OCI-LY3 (cell line): Measurements from ENCODE around the gene ALKBH1.

Experiments
- EZH2phosphoT487 ChIP-seq: fragments of 200-600 bp; shearing (Covaris generic); IDR thresholded peaks from 2 replicates; pipeline ENCODE4 v1.6.1; 2018; ENCODE audit warnings: antibody characterized with exemption, mixed run types, low read depth
- TF ChIP-seq, protein P1 (sequence below): fragments of 200-600, 300-600 bp; sonication (generic); IDR thresholded peaks from 2 replicates; pipeline ENCODE4 v1.5.1; 2014; ENCODE audit warnings: antibody characterized with exemption, low read length, low read depth

DNA sequence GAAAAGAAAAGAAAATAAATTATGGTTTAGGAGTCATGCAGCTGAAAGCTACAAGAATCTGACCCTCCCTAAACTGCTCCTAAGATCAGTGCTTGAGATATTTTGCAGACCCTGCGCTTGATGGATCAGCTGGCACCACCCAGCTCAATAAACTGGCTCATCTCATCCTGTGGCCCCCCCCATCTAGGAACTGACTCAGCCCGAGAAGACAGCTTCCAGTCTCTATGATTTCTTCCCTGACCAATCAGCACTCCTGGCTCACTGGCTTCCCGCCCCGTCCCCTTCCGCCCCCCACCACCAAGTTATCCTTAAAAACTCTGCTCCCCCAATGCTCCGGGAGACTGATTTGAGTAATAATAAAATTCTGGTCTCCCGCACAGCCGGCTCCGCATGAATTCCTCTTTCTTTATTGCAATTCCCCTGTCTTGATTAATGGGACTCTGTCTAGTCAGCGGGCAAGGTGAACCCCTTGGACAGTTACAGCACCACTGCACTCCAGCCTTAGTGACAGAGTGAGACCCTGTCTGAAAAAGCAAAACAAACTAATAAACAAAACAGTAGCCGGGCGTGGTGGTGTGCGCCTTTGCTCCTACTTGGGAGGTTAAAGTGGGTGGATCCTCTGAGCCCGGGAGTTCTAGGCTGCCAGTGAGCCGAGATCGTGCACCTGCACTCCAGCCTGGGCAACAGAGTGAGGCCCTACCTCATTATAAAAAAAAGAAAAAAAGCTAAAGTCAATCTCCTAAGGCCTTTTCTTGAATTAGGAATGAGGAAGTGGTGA, 66.9 kb downstream of the ALKBH1 start:
- TF ChIP-seq, protein P1, sequence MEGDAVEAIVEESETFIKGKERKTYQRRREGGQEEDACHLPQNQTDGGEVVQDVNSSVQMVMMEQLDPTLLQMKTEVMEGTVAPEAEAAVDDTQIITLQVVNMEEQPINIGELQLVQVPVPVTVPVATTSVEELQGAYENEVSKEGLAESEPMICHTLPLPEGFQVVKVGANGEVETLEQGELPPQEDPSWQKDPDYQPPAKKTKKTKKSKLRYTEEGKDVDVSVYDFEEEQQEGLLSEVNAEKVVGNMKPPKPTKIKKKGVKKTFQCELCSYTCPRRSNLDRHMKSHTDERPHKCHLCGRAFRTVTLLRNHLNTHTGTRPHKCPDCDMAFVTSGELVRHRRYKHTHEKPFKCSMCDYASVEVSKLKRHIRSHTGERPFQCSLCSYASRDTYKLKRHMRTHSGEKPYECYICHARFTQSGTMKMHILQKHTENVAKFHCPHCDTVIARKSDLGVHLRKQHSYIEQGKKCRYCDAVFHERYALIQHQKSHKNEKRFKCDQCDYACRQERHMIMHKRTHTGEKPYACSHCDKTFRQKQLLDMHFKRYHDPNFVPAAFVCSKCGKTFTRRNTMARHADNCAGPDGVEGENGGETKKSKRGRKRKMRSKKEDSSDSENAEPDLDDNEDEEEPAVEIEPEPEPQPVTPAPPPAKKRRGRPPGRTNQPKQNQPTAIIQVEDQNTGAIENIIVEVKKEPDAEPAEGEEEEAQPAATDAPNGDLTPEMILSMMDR: no peak
- TF ChIP-seq EZH2phosphoT487: no peak
